AG09319 (cell line): Measurements from ENCODE around the gene CYP26A1.

Experiments
- DNase-seq: peaks from one replicate; pipeline ENCODE4 v3.0.0-alpha.2; 2010; ENCODE audit warnings: low read depth; ENCODE audit errors: extremely low read depth
- TF ChIP-seq, protein P1 (sequence below): IDR thresholded peaks from 2 replicates; pipeline ENCODE4 v1.5.1; 2011; ENCODE audit warnings: low read depth, mild to moderate bottlenecking, inconsistent platforms, low read length, moderate library complexity

Gene CYP26A1

DNA sequence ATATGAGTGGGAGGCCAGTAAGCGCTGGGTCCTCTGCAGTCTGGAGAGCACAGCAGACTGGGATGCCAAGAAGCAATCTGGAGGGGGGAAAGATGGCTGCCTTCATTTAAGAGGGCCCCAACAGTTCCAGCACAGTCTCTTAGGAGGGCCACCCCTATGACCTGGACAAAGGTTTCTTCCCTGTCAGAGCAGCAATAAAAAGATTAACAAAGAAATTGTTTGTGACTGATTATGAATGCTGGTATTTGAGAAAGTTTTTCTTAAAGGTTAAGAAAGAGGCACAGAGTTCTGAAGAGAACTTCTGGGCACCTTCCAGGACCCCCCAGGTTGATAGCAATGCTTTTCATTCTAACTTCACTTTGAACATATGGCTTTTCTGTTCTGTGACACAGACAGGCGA lies 52.3 kb downstream of the CYP26A1 start:
- TF ChIP-seq, protein P1, sequence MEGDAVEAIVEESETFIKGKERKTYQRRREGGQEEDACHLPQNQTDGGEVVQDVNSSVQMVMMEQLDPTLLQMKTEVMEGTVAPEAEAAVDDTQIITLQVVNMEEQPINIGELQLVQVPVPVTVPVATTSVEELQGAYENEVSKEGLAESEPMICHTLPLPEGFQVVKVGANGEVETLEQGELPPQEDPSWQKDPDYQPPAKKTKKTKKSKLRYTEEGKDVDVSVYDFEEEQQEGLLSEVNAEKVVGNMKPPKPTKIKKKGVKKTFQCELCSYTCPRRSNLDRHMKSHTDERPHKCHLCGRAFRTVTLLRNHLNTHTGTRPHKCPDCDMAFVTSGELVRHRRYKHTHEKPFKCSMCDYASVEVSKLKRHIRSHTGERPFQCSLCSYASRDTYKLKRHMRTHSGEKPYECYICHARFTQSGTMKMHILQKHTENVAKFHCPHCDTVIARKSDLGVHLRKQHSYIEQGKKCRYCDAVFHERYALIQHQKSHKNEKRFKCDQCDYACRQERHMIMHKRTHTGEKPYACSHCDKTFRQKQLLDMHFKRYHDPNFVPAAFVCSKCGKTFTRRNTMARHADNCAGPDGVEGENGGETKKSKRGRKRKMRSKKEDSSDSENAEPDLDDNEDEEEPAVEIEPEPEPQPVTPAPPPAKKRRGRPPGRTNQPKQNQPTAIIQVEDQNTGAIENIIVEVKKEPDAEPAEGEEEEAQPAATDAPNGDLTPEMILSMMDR = no peak
- no peak for DNase-seq

DNA sequence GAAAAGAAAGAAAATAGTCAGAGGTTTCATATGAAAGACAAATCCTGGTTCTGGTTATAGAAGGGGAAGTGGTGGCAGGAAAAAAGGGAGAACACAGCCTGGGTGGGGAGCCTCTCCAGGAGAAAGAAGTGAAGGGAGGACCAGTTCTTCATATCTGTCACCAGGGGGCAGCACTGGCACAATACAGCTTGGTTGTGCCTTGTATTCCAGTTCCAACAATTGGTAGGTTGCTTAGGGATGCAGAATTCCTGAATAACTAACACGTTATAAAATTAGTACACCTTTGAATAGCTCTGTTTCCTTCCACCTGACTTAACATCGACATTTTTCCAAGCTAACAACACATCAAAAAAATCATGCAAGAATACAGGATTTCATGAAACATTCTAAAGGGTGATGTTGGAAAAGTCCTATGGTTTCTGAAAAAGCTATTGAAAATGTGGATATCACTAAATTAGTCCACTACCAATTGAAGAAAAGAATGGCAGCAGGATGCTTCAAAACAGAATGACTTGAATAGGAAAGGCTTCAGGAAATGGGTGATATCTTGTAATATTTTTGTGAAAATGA lies 52.9 kb downstream of the CYP26A1 start:
- no peak for DNase-seq
- TF ChIP-seq, protein P1 = peak; percentile 4; the same call in 1 of the 2 replicates
